Lung microvascular endothelial cell (primary cell): ENCODE measurements around the gene SLC1A5. TPM values are rescaled to one million over a fixed set of nuclear protein-coding genes. Genes with fewer than 3 reads are reported as not detected.
A peak's percentile ranks its signal among the peaks of the same experiment; 100 is the strongest.

Experiments
- DNase-seq, 2 donors: peaks; one replicate each; pipeline versions ENCODE4 v3.0.0 to v3.0.0-alpha.2; 2010; ENCODE audit warnings: low read depth in 2 of 2
- total RNA-seq: library from RNA; depleted of rRNA; stranded (reverse); fragments of >200 nt; gene quantifications from 2 replicates; pipeline ENCODE4 v1.2.1, GENCODE V29; 2014

SLC1A5 gene
- total RNA-seq, 1 donor from 2014 or later, result 34.9 TPM

GRCh38 chr19:46726551-46726950 is 61.8 kb downstream of the SLC1A5 start:
- DNase-seq, result no peak

- DNase-seq, result no peak
These were observed 62.5 kb downstream of the SLC1A5 start for GRCh38 chr19:46725859-46726393.

- DNase-seq, result peak in 1 of 2 donors; percentile 0
These were observed 63.2 kb downstream of the SLC1A5 start for GRCh38 chr19:46725036-46725820.

Other genes with a start within 250 kb of the SLC1A5 start
- gene CALM3, start 187.3 kb downstream of the SLC1A5 start, total RNA-seq, result 84.9 and 117 TPM in 2 replicates
- gene PTGIR, start 163.5 kb downstream of the SLC1A5 start, total RNA-seq, result 0.20 and 0.22 TPM in 2 replicates
- not detected in 2 replicates for gene GNG8, start 152.4 kb downstream of the SLC1A5 start, total RNA-seq
- gene DACT3, start 127.4 kb downstream of the SLC1A5 start, total RNA-seq, result 0.20 and 0.22 TPM in 2 replicates
- gene PRKD2, start 71.5 kb downstream of the SLC1A5 start, total RNA-seq, result 28.1 and 30.6 TPM in 2 replicates
- gene FKRP, start 42.5 kb downstream of the SLC1A5 start, total RNA-seq, result 8.9 and 13.9 TPM in 2 replicates
- 67.6 and 84.3 TPM in 2 replicates for gene STRN4, start 42.1 kb downstream of the SLC1A5 start, total RNA-seq
- gene AP2S1, start 62.3 kb upstream of the SLC1A5 start, total RNA-seq, result 108 and 173 TPM in 2 replicates
- 15.3 and 16.5 TPM in 2 replicates for gene ARHGAP35, start 72.4 kb upstream of the SLC1A5 start, total RNA-seq
- under 0.01 TPM in 1 of 2 replicates, not detected in the other for gene NPAS1, start 231.2 kb upstream of the SLC1A5 start, total RNA-seq